ENCODE results near the gene ZFYVE19. TPM values are rescaled to one million over a fixed set of nuclear protein-coding genes. Genes with fewer than 3 reads are reported as not detected.

Gene ZFYVE19
- total and polyA plus RNA-seq, 3 donors from 2014 or later = 22.4 to 38.2 (median 26.3) TPM

GRCh38 chr15:40785814-40786213 is 21.1 kb upstream of the ZFYVE19 start:
- no peaks in the 10 kb centered on the region for H3K9me3 ChIP-seq
- TF ChIP-seq POLR2A (IDR thresholded peaks at IDR 0.05) = no peak
- no peak for TF ChIP-seq CTCF (IDR thresholded peaks at IDR 0.05)
- H3K4me1 ChIP-seq = no peaks in the 10 kb centered on the region
- 83 to 94% methylated on average over 2 of the region's 2 CpGs for WGBS, 2 donors
- no peaks in the 10 kb centered on the region for H3K36me3 ChIP-seq (ENCODE audit: low read depth, missing control alignments)
- intact Hi-C loops (cut with DNase I; ENCODE audit: low total_unique reads) = no loop called here
- H3K27ac ChIP-seq = no peak overlapping the region
- H3K4me3 ChIP-seq = no peak overlapping the region
- no peak for DNase-seq
- H3K27me3 ChIP-seq = no peaks in the 10 kb centered on the region

GRCh38 chr15:40787344-40787841 is 19.5 kb upstream of the ZFYVE19 start:
- TF ChIP-seq POLR2A (IDR thresholded peaks at IDR 0.05) (no peak), CTCF (IDR thresholded peaks at IDR 0.05) (no peak)
- Histone ChIP-seq H3K36me3 (ENCODE audit: low read depth, missing control alignments) (no peaks in the 10 kb centered on the region), H3K27ac (no peak overlapping the region), H3K9me3 (no peaks in the 10 kb centered on the region), H3K4me1 (no peaks in the 10 kb centered on the region), H3K4me3 (no peak overlapping the region), H3K27me3 (no peaks in the 10 kb centered on the region)
- intact Hi-C loops (cut with DNase I; ENCODE audit: low total_unique reads) = no loop called here
- 57 to 58% methylated on average over 4 of the region's 4 CpGs for WGBS, 2 donors
- DNase-seq = no peak

GRCh38 chr15:40787991-40788390 is 18.9 kb upstream of the ZFYVE19 start:
- Histone ChIP-seq H3K4me1 (no peaks in the 10 kb centered on the region), H3K27me3 (no peaks in the 10 kb centered on the region), H3K36me3 (ENCODE audit: low read depth, missing control alignments) (no peaks in the 10 kb centered on the region), H3K4me3 (no peak overlapping the region), H3K27ac (no peak overlapping the region), H3K9me3 (no peaks in the 10 kb centered on the region)
- intact Hi-C loops (cut with DNase I; ENCODE audit: low total_unique reads) = no loop called here
- TF ChIP-seq POLR2A (IDR thresholded peaks at IDR 0.05) (no peak), CTCF (IDR thresholded peaks at IDR 0.05) (no peak)
- WGBS, 2 donors = 65 to 69% methylated on average over 6 of the region's 6 CpGs
- DNase-seq = no peak

GRCh38 chr15:40789119-40789518 is 17.8 kb upstream of the ZFYVE19 start:
- TF ChIP-seq POLR2A (IDR thresholded peaks at IDR 0.05) (no peak), CTCF (IDR thresholded peaks at IDR 0.05) (no peak)
- H3K4me3 ChIP-seq = no peak overlapping the region
- no peaks in the 10 kb centered on the region for H3K36me3 ChIP-seq (ENCODE audit: low read depth, missing control alignments)
- no peaks in the 10 kb centered on the region for H3K4me1 ChIP-seq
- no peak overlapping the region for H3K27ac ChIP-seq
- intact Hi-C loops (cut with DNase I; ENCODE audit: low total_unique reads) = no loop called here
- 56 to 71% methylated on average over 5 of the region's 5 CpGs for WGBS, 2 donors
- no peak for DNase-seq
- H3K27me3 ChIP-seq = no peaks in the 10 kb centered on the region
- H3K9me3 ChIP-seq = no peaks in the 10 kb centered on the region

- 95% methylated on average over 8 of the region's 8 CpGs for WGBS, 2 donors
- H3K9me3 ChIP-seq = no peaks in the 10 kb centered on the region
- no peaks in the 10 kb centered on the region for H3K36me3 ChIP-seq (ENCODE audit: low read depth, missing control alignments)
- no peak overlapping the region for H3K4me3 ChIP-seq
- H3K27ac ChIP-seq = no peak overlapping the region
- H3K4me1 ChIP-seq = no peaks in the 10 kb centered on the region
- intact Hi-C loops (cut with DNase I; ENCODE audit: low total_unique reads) = no loop called here
- DNase-seq = no peak
- no peak for TF ChIP-seq CTCF (IDR thresholded peaks at IDR 0.05)
- no peak for TF ChIP-seq POLR2A (IDR thresholded peaks at IDR 0.05)
- no peaks in the 10 kb centered on the region for H3K27me3 ChIP-seq
Observed at GRCh38 chr15:40789999-40790398, 16.9 kb upstream of the ZFYVE19 start.

All from testis (tissue), 3 donors.